GDM1 (cell line): ENCODE measurements around the gene EBNA1BP2.
"Not testable (repeated sequence)": the region's sequence is repeated elsewhere in the genome, so short reads cannot be mapped to it uniquely, and the experiment has no call there.

Experiments
- DNase-seq: peaks from one replicate; lab custom pipeline; 2025; lab: John Stamatoyannopoulos, UW

The EBNA1BP2 gene, protein sequence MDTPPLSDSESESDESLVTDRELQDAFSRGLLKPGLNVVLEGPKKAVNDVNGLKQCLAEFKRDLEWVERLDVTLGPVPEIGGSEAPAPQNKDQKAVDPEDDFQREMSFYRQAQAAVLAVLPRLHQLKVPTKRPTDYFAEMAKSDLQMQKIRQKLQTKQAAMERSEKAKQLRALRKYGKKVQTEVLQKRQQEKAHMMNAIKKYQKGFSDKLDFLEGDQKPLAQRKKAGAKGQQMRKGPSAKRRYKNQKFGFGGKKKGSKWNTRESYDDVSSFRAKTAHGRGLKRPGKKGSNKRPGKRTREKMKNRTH

DNA sequence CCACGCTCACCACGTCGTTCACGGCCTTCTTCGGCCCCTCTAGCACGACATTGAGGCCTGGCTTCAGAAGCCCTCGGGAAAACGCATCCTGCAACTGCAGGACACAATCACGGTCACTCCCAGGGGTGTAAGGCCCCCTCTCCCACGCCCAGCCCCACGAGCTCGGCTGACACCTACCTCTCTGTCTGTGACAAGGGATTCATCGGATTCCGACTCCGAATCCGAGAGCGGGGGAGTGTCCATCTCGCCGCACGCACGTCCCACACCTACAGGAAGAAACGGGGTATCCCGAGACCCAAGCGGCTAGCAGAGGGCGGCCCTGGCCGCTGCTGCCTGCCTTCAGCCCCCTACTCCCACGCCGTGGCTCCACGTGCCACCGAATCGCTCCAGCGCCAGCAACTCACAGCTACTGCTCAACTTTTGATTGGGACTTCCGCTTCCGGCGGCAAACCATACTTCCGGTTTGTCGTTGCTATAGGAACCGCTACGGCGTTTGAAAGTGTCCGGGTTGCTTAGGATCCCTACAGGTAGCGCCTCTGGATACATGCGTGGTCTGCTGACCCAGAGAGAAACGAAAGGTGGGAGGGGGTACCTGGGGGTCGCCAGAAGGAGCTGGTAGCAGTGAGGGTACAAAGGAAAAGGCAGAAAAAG is at the start of gene EBNA1BP2, which contains the start of gene CFAP57:
Gene EBNA1BP2 (minus strand): TSS at position 415 of the 651 bp plus-strand sequence. CDS start 172 bp downstream, at position 243.
Gene CFAP57 (plus strand): TSS at position 455 of the 651 bp plus-strand sequence. CDS start 424 bp downstream, outside the sequence.
- DNase-seq: peak; percentile 81

DNA sequence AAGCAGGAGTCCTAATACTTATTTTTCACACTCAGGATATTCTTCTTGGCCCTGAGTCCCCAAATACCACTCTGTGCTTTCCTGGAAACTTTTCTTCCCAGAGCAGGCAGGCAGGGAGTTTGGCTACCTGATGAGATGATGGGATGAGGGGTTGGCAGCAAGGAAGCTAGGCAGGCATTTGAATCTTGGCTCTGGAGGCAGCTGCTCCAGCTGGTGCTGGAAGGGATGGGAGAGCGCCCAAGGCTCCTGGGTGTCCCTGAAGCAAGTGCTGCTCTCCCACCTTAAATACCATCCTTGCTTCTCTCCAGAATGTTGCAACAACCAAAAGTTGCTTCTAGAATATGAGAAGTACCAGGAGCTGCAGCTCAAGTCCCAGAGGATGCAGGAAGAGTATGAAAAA is 49.7 kb upstream of the EBNA1BP2 start:
- no peak for DNase-seq

DNA sequence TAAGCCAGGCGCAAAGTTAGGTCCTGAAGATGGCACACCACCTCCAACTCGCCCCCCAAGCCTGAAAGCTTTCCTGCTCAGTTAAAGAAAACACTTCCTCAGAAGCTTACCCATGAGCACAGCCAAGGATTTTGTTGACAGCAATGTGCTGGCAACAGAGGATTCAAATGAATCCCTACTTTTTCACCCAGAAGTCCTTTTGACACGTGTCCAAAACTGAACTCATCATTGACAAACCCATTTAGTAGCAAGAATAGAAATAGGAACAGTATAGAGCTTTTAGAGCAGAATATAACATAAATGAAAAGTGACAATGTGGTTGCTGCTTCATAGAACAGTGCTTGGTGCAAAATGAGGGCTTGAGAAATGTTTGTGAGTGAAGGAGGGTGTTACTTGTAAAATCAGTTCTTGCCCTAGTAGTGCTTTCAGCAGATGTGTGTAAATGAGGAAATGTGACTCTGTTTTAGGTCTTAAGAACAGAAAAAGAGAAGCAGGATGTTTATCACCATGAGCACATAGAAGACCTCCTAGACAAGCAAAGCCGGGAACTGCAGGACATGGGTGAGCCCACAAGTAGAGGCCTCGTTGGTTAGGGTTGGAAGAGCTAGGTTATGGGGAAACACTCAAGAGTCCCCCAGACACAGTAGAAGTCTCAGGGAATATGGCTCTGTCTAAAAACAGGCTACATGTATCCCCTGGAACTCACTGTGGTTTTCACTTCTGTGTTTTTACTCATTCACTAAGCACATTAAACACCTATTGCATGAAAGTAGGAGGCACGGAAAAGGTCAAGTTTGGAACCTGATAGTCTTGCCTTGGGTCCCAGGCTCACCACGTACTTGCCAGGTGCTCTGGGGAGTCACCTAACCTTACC is 49.1 kb upstream of the EBNA1BP2 start:
- DNase-seq: no peak

DNA sequence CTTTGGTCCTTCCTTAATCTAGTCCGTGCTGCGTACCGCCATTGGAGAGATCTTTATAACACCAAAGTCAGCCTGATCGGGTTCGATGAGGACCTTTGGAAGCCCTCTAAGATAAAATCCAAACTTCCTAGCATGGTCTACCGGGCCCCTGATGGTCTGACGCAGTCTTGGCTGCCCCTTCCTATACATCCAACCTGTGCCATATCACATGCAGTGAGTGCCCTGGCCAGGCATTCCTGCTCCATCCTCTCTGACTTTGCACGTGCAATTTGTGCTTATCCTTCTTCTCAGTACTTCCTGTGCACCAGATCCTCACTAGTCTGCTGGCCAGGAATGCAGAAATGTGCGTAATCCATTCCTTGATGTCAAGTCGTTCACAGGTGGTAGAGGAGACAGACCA is 45.7 kb upstream of the EBNA1BP2 start:
- no peak for DNase-seq

DNA sequence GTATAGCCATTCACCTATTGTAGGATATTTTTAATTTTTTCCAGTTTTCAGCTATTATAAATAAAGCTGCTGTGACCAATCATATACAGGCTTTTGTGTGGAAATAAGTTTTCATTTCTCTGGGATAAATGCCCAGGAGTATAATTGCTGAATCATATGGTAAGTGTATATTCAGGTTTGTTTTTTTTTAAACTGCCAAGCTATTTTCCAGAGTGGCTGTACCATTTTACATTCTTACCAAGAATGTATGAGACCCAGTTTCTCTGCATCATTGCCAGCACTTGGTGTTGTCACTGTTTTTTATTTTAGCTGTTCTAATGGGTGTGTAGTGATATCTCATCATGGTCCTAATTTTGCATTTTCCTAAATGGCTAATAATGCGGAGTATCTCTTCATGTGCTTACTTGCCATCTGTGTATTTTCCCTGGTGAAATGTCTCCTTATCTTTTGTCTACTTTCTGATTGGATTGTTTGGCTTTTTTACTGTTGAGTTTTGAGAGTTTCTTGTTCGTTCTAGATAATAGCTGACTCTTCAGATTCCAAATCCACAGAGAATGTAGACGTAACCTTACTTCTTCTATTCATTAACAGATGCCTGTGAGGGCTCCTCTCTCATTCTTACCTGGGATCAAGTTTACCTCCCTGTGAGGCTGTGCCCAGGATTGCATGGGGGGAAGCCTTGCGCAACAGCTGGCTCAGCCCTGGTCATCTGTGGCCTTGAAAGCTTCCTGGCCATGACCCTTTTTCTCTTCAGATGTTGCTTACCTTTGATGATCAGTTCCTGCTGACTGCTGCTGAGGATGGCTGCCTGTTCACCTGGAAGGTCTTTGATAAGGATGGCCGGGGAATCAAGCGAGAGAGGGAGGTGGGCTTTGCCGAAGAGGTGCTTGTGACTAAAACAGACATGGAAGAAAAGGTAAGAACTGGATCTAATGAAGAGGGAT is 42.7 kb upstream of the EBNA1BP2 start:
- no peak for DNase-seq

DNA sequence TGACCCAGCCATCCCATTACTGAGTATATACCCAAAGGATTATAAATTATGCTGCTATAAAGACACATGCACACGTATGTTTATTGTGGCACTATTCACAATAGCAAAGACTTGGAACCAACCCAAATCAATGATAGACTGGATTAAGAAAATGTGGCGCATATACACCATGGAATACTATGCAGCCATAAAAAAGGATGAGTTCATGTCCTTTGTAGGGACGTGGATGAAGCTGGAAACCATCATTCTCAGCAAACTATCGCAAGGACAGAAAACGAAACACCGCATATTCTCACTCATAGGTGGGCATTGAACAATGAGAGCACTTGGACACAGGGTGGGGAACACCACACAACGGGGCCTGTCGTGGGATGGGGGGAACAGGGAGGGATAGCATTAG is 36.2 kb upstream of the EBNA1BP2 start:
- DNase-seq: not testable (repeated sequence)

DNA sequence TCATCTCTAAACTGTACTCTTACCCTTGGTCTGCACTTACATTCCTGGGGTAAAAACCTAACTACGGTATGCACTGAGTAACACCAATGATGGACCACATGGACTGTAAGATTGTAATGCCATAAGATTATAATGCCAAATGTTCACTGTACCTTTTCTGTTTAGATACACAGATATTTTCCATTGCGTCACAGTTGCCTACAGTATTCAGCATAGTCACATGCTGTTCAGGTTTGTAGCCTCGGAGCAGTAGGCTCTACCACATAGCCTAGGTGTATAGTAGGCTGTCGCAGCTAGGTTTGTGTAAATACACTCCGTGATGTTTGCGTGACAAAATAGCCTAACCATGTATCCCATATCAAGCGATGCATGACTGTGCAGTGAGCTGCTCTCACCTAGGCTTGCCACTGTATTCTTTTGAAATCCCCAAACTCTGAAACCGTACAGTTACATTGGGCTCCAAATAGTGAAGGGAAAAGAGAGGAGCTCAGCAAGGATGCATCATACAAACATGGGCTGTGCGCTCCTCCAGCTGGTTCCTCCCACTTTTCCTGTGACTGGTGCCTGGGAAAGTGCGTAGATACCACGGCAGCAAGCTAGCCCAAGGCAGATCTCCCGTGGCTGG is 35.3 kb upstream of the EBNA1BP2 start:
- DNase-seq: peak; percentile 41

DNA sequence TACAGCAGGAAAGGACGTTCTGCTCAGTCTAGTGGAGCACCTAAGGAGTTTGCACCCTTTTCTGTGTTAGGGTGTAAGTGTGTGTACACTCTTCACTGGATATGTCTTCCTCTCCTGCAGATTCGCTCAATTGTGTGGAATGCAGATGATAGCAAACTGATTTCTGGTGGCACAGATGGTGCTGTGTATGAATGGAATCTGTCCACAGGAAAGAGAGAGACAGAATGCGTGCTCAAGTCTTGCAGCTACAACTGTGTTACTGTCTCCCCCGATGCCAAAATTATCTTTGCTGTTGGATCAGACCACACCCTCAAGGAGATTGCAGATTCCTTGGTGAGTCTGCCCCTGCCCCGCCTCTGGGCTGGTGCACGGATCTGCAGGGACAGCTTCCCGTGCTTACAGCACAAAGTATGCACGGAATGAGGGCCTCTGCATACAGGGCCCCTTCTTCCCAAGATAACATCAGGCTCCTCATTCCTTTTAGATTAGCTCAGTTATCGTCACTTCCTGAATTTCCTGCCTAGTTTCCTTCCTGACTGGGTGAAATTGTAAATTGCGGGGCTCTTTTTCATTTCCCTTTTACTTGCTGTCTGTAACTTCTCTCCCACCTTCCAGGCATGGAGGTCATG is 34.6 kb upstream of the EBNA1BP2 start:
- DNase-seq: peak; percentile 57

DNA sequence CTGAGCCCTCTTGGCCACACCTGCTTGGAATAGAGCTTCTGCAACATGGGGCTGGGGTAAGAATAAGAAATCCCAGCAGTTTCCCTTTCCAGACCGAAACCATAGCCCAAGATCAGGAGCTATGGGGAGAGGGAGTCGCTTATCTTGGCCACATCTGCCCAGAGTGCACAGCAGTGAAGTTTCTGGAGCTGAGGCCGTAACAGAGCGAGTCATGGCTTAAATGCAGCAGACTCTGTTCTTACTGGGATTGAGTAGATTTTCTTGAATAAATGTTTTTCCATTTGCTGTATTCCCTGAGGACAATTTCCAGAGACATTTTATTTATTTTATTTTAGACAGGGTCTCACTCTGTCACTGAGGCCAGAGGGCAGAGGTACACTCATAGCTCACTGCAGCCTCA is 33.6 kb upstream of the EBNA1BP2 start:
- no peak for DNase-seq

DNA sequence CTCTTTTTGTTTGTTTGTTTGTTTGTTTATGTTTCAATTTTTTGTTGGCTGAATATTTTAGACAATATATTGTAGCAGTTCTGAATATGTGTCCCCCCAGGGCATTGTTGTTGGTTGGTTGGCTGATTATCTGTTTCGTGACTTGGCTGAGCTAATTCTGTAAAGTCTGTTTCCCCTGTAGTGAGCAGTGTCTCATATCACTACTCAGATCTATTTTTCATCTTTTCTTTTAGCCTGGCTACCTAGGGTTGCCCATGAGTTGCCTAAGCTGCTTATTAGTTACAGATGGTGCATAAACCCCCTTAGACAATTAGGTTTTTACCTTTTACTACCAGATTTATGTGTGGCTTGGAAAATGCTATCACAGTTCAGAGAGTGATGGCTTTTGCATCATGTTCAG is 32.3 kb upstream of the EBNA1BP2 start:
- no peak for DNase-seq

DNA sequence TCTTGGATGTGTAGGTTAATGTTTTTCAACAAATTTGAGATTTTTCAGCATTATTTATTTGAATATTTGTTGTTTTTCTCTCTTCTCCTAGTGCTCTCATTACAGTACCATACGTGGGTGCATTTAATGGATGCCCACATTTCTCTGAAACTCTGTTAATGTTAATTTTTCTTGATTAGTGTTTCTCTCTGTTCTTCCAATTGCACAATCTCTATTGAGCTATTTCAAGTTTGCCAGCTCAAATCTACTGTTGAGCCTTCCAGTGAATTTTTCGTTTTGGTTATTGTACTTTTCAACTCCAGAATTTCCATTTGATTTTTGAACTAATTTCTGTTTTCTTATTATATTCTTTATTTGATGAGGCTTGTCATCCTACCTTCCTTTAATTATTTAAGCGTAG is 31.8 kb upstream of the EBNA1BP2 start:
- DNase-seq: no peak

DNA sequence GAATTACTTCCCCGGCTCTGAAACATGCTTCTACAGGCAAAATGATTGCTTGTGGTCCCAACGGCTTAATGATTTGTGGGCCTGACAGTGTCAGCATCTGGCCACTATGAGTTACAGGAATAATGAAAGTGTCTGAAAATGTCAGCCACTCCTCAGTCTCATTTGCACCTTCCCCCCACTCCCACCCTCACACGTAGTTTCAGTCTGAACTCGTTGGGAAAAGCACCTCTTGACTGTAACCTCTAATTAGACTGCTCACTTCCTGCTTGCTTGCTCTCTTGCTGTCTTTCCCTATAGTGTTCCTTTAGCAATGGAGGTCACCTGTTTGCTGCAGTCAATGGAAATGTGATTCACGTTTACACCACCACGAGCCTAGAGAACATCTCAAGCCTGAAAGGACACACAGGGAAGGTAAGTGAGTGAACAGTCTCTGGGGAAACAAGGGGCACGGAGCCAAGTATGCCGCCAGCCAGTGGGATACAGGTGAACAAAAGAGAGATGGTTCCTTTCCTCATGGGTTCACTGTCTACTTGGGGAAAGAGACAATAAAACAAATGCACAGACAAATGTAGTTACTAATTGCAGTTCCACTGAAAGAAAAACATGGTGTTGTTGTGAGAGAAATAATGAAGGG is 27.1 kb upstream of the EBNA1BP2 start:
- DNase-seq: no peak

DNA sequence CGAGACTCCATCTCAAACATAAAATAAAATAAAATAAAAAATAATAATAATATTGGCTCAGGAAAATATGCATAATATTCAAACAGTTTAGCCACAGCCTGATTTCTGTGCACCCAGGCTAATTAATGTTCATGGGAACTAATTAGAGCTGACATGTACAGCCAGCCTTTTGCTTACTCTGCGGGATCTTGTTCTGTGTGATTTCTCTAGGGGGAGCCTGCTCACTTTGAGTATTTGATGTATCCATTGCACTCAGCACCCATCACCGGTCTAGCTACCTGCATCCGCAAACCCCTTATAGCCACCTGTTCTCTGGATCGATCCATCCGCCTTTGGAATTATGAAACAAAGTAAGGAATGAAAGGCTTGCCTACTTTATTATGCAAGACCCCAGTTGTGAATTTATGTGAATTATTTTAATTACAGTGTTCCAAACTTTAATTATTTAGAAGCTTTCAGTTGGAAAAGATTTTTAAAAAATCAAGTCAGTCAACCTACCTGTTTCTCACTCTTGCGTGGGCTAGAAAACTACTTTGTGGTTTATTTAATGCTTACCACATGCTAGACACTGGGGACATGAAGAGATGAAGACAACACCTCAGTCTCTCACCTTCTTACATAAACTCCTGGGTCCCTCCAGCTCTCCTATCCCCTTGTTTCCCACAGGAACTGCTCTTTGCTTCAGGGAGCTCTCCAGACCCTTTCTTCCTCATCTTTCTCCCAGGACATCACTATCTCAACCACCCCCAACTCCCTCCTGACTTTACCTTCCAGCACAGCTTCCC is 25.4 kb upstream of the EBNA1BP2 start:
- no peak for DNase-seq

DNA sequence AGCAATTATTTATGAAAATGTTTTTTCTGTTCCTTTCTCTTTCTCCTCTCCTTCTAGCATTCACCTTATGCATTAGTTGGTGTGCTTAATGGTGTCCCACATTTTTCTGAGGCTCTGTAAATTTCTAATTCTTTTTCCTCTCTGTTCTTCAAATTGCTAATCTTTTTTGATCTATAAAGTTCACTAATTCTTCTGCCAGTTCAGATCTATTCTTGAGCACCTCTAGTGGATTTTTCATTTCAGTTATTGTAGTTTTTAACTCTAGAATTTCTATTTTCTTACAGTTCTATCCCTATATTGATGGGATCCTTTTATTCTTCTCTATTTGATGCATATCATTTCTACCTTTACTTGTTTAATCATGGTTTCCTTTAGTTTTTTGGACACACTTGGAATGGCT is 22.4 kb upstream of the EBNA1BP2 start:
- no peak for DNase-seq

DNA sequence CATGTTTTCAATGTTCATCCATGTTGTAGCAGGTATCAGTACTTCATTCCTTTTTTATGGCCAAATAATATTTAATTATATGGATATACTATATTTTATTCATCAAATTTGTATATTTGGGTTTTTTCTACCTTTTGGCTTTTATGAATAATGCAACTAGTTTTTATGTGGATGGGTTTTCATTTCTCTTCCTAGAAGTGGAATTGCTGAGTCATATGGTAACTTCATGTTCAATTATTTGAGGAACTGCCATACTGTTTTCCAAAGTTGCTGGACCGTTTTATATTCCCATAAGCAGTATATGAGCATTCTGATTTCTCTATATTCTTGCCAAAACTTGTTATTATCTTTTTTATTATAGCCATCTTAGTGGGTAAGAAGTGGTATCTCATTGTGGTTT is 16.0 kb upstream of the EBNA1BP2 start:
- no peak for DNase-seq

DNA sequence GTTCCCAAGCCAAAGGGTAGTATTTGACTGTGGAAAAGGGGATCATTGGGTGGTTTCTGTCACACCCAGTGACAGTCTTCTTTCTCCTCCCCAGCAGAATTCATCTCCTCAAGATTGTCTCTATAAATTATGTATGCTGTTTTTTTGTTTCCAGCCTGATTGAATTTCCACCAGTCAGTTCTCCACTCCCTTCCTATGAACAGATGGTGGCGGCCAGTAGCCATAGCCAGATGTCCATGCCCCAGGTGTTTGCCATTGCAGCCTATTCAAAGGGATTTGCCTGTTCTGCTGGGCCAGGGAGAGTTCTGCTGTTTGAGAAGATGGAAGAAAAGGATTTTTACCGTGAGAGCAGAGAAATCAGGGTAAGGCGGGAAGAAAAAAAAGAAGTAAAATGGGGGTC is 12.9 kb upstream of the EBNA1BP2 start:
- DNase-seq: no peak

DNA sequence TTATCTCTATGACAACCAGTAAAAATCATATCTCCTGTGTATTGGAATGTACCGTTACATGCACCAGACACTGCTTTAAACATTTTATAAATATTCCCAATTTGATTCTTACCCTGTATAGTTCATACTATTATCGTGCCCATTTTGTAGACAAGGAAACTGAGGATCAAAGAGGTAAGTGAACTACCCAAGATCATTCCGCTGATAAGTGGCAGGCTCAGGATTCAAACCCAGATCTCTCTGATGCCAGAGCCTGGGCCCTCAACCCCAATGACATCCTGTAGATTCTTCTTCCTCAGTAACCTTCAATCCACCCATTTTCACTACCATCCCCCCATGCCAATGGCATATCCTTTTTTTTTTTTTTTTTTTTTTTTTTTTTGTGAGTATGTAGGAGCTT is 12.3 kb upstream of the EBNA1BP2 start:
- no peak for DNase-seq

DNA sequence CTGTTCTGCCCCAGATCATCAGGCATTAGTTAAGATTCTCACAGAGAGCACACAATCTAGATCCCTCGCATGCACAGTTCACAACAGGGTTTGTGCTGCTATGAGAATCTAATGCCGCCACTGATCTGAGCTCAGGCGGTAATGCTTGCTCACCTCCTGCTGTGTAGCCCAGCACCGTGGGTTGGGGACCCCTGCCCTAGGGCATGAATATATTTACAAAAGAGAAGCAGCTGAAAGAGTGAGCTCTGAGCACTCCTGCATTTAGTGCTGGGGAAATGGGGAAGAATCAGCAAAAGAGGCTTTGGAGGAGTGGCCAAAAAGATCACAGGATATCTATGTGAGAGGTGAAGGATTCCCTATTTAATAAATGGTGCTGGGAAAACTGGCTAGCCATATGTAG is 5.6 kb upstream of the EBNA1BP2 start:
- DNase-seq: no peak

DNA sequence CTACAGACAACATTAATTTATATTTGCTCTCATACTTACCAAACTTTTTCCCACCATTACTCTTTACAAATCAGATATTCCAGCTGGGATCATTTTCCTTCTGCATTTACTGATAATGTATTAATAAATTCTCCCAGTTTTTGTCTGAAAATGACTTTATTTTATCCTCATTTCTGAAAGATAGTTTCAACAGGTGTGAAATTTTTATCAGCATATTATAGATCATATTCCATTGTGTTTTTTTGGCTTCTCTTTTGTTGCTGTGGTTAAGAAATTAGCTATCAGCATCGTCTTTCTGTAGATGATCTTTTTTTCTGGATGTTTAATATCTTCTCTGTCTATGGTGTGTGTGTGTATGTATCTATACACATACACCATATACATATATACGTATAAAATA is 2.8 kb upstream of the EBNA1BP2 start:
- no peak for DNase-seq
